ENCODE data around the gene ACVR1.

The ACVR1 gene

GRCh38 chr2:157858846-157859245, 17.3 kb downstream of the ACVR1 start:
- no CpG with 5 or more reads among the region's 6 CpGs for WGBS, 2 donors (ENCODE audit: extremely low coverage in 2 of 2, insufficient read length in 2 of 2, insufficient replicate concordance in 1 of 2)

GRCh38 chr2:157857881-157858280, 18.2 kb downstream of the ACVR1 start:
- H3K79me1 ChIP-seq (ENCODE audit: low read depth, low read length), result no peaks in the 10 kb centered on the region
- no peak overlapping the region for H3K14ac ChIP-seq (ENCODE audit: low read length)
- no peaks in the 10 kb centered on the region for H3K27me3 ChIP-seq (ENCODE audit: control insufficient read depth in 3 of 3, insufficient read depth in 3 of 3, low read depth in 1 of 3, low read length in 3 of 3)
- no peak overlapping the region for H3K4me3 ChIP-seq (ENCODE audit: low read length in 2 of 2)
- peaks cover 0 to 4% of the 10 kb centered on the region in 2 donors for H3K4me1 ChIP-seq (ENCODE audit: control insufficient read depth in 2 of 2, insufficient read depth in 1 of 2, low read depth in 1 of 2, low read length in 2 of 2)
- no peak overlapping the region for H3K23ac ChIP-seq (ENCODE audit: low read depth, low read length, poor library complexity)
- no peak overlapping the region for H4K8ac ChIP-seq (ENCODE audit: low read depth, low read length)
- H2AK5ac ChIP-seq (ENCODE audit: low read depth, low read length), result no peak overlapping the region
- no peak overlapping the region for H2BK12ac ChIP-seq (ENCODE audit: low read length)
- WGBS, 2 donors (ENCODE audit: extremely low coverage in 2 of 2, insufficient read length in 2 of 2, insufficient replicate concordance in 1 of 2), result no CpG with 5 or more reads among the region's 4 CpGs
- no peak overlapping the region for H2BK5ac ChIP-seq (ENCODE audit: low read length)
- no peak overlapping the region for H2BK120ac ChIP-seq (ENCODE audit: low read depth, low read length)
- H3K27ac ChIP-seq (replicated peaks; ENCODE audit: low read length), result no peak overlapping the region
- no peaks in the 10 kb centered on the region for H3K9me3 ChIP-seq (replicated peaks in 1 of 2; ENCODE audit: control insufficient read depth in 2 of 2, insufficient read depth in 1 of 2, low read depth in 1 of 2, low read length in 2 of 2)
- H2BK15ac ChIP-seq (ENCODE audit: low read length), result no peak overlapping the region
- DNase-seq (ENCODE audit: low spot score), result no peak
- no peak overlapping the region for H4K91ac ChIP-seq (ENCODE audit: low read depth, low read length, poor library complexity)
- no peak overlapping the region for H3K9ac ChIP-seq (ENCODE audit: low read depth, low read length, poor library complexity)
- no peak overlapping the region for H2AFZ ChIP-seq (ENCODE audit: low read length)
- H3K4me2 ChIP-seq (ENCODE audit: insufficient read depth, low read length, poor library complexity, severe bottlenecking), result no peak overlapping the region
- no peak overlapping the region for H3K18ac ChIP-seq (ENCODE audit: low read length)
- no peak overlapping the region for H3K4ac ChIP-seq (ENCODE audit: low read length)
- no peaks in the 10 kb centered on the region for H3K36me3 ChIP-seq (replicated peaks in 1 of 2; ENCODE audit: control insufficient read depth in 2 of 2, insufficient read depth in 2 of 2, low read length in 2 of 2)

More at GRCh38 chr2:157858846-157859245, 17.3 kb downstream of the ACVR1 start:
- H2BK5ac ChIP-seq (ENCODE audit: low read length), result no peak overlapping the region
- no peaks in the 10 kb centered on the region for H3K79me1 ChIP-seq (ENCODE audit: low read depth, low read length)
- no peak overlapping the region for H3K23ac ChIP-seq (ENCODE audit: low read depth, low read length, poor library complexity)
- no peak overlapping the region for H3K4ac ChIP-seq (ENCODE audit: low read length)
- no peak overlapping the region for H3K4me2 ChIP-seq (ENCODE audit: insufficient read depth, low read length, poor library complexity, severe bottlenecking)
- no peaks in the 10 kb centered on the region for H3K27me3 ChIP-seq (ENCODE audit: control insufficient read depth in 3 of 3, insufficient read depth in 3 of 3, low read depth in 1 of 3, low read length in 3 of 3)
- H3K9ac ChIP-seq (ENCODE audit: low read depth, low read length, poor library complexity), result no peak overlapping the region
- H2BK15ac ChIP-seq (ENCODE audit: low read length), result no peak overlapping the region
- H3K18ac ChIP-seq (ENCODE audit: low read length), result no peak overlapping the region
- no peak overlapping the region for H3K27ac ChIP-seq (replicated peaks; ENCODE audit: low read length)
- no peak overlapping the region for H2BK12ac ChIP-seq (ENCODE audit: low read length)
- H2AFZ ChIP-seq (ENCODE audit: low read length), result no peak overlapping the region
- H4K91ac ChIP-seq (ENCODE audit: low read depth, low read length, poor library complexity), result no peak overlapping the region
- H3K9me3 ChIP-seq (replicated peaks in 1 of 2; ENCODE audit: control insufficient read depth in 2 of 2, insufficient read depth in 1 of 2, low read depth in 1 of 2, low read length in 2 of 2), result no peaks in the 10 kb centered on the region
- no peak overlapping the region for H2BK120ac ChIP-seq (ENCODE audit: low read depth, low read length)
- H3K4me1 ChIP-seq (ENCODE audit: control insufficient read depth in 2 of 2, insufficient read depth in 1 of 2, low read depth in 1 of 2, low read length in 2 of 2), result peaks cover 0 to under 1% of the 10 kb centered on the region in 2 donors
- H2AK5ac ChIP-seq (ENCODE audit: low read depth, low read length), result no peak overlapping the region
- no peak for DNase-seq (ENCODE audit: low spot score)
- no peak overlapping the region for H4K8ac ChIP-seq (ENCODE audit: low read depth, low read length)
- H3K14ac ChIP-seq (ENCODE audit: low read length), result no peak overlapping the region
- no peak overlapping the region for H3K4me3 ChIP-seq (ENCODE audit: low read length in 2 of 2)
- no peaks in the 10 kb centered on the region for H3K36me3 ChIP-seq (replicated peaks in 1 of 2; ENCODE audit: control insufficient read depth in 2 of 2, insufficient read depth in 2 of 2, low read length in 2 of 2)

GRCh38 chr2:157856187-157856515, 20.0 kb downstream of the ACVR1 start:
- H3K4me3 ChIP-seq (ENCODE audit: low read length in 2 of 2), result no peak overlapping the region
- no peak overlapping the region for H2BK15ac ChIP-seq (ENCODE audit: low read length)
- no peak overlapping the region for H3K23ac ChIP-seq (ENCODE audit: low read depth, low read length, poor library complexity)
- H2AFZ ChIP-seq (ENCODE audit: low read length), result no peak overlapping the region
- no peak overlapping the region for H2AK5ac ChIP-seq (ENCODE audit: low read depth, low read length)
- no peaks in the 10 kb centered on the region for H3K9me3 ChIP-seq (replicated peaks in 1 of 2; ENCODE audit: control insufficient read depth in 2 of 2, insufficient read depth in 1 of 2, low read depth in 1 of 2, low read length in 2 of 2)
- WGBS, 2 donors (ENCODE audit: extremely low coverage in 2 of 2, insufficient read length in 2 of 2, insufficient replicate concordance in 1 of 2), result no CpG with 5 or more reads among the region's 2 CpGs
- no peak overlapping the region for H3K18ac ChIP-seq (ENCODE audit: low read length)
- no peak overlapping the region for H2BK5ac ChIP-seq (ENCODE audit: low read length)
- H3K79me1 ChIP-seq (ENCODE audit: low read depth, low read length), result no peaks in the 10 kb centered on the region
- H2BK12ac ChIP-seq (ENCODE audit: low read length), result no peak overlapping the region
- no peak overlapping the region for H3K27ac ChIP-seq (replicated peaks; ENCODE audit: low read length)
- H3K4me1 ChIP-seq (ENCODE audit: control insufficient read depth in 2 of 2, insufficient read depth in 1 of 2, low read depth in 1 of 2, low read length in 2 of 2), result peaks cover 0 to 4% of the 10 kb centered on the region in 2 donors
- no peak overlapping the region for H3K4me2 ChIP-seq (ENCODE audit: insufficient read depth, low read length, poor library complexity, severe bottlenecking)
- no peak overlapping the region for H3K9ac ChIP-seq (ENCODE audit: low read depth, low read length, poor library complexity)
- no peaks in the 10 kb centered on the region for H3K27me3 ChIP-seq (ENCODE audit: control insufficient read depth in 3 of 3, insufficient read depth in 3 of 3, low read depth in 1 of 3, low read length in 3 of 3)
- no peak overlapping the region for H3K14ac ChIP-seq (ENCODE audit: low read length)
- no peak overlapping the region for H4K91ac ChIP-seq (ENCODE audit: low read depth, low read length, poor library complexity)
- DNase-seq (ENCODE audit: low spot score), result no peak
- no peak overlapping the region for H4K8ac ChIP-seq (ENCODE audit: low read depth, low read length)
- no peak overlapping the region for H3K4ac ChIP-seq (ENCODE audit: low read length)
- H2BK120ac ChIP-seq (ENCODE audit: low read depth, low read length), result no peak overlapping the region
- H3K36me3 ChIP-seq (replicated peaks in 1 of 2; ENCODE audit: control insufficient read depth in 2 of 2, insufficient read depth in 2 of 2, low read length in 2 of 2), result no peaks in the 10 kb centered on the region

- no CpG with 5 or more reads among the region's 3 CpGs for WGBS, 2 donors (ENCODE audit: extremely low coverage in 2 of 2, insufficient read length in 2 of 2, insufficient replicate concordance in 1 of 2)
- H2BK120ac ChIP-seq (ENCODE audit: low read depth, low read length), result no peak overlapping the region
- H3K27me3 ChIP-seq (ENCODE audit: control insufficient read depth in 3 of 3, insufficient read depth in 3 of 3, low read depth in 1 of 3, low read length in 3 of 3), result no peaks in the 10 kb centered on the region
- H3K36me3 ChIP-seq (replicated peaks in 1 of 2; ENCODE audit: control insufficient read depth in 2 of 2, insufficient read depth in 2 of 2, low read length in 2 of 2), result no peaks in the 10 kb centered on the region
- no peak for DNase-seq (ENCODE audit: low spot score)
- H3K9me3 ChIP-seq (replicated peaks in 1 of 2; ENCODE audit: control insufficient read depth in 2 of 2, insufficient read depth in 1 of 2, low read depth in 1 of 2, low read length in 2 of 2), result no peaks in the 10 kb centered on the region
- no peak overlapping the region for H2AFZ ChIP-seq (ENCODE audit: low read length)
- no peak overlapping the region for H3K27ac ChIP-seq (replicated peaks; ENCODE audit: low read length)
- H3K4me2 ChIP-seq (ENCODE audit: insufficient read depth, low read length, poor library complexity, severe bottlenecking), result no peak overlapping the region
- H2BK12ac ChIP-seq (ENCODE audit: low read length), result no peak overlapping the region
- no peak overlapping the region for H4K8ac ChIP-seq (ENCODE audit: low read depth, low read length)
- H3K9ac ChIP-seq (ENCODE audit: low read depth, low read length, poor library complexity), result no peak overlapping the region
- no peak overlapping the region for H2AK5ac ChIP-seq (ENCODE audit: low read depth, low read length)
- no peak overlapping the region for H3K4ac ChIP-seq (ENCODE audit: low read length)
- no peak overlapping the region for H4K91ac ChIP-seq (ENCODE audit: low read depth, low read length, poor library complexity)
- no peak overlapping the region for H3K23ac ChIP-seq (ENCODE audit: low read depth, low read length, poor library complexity)
- no peak overlapping the region for H2BK5ac ChIP-seq (ENCODE audit: low read length)
- H3K4me3 ChIP-seq (ENCODE audit: low read length in 2 of 2), result no peak overlapping the region
- no peak overlapping the region for H2BK15ac ChIP-seq (ENCODE audit: low read length)
- no peak overlapping the region for H3K18ac ChIP-seq (ENCODE audit: low read length)
- H3K14ac ChIP-seq (ENCODE audit: low read length), result no peak overlapping the region
- no peaks in the 10 kb centered on the region for H3K79me1 ChIP-seq (ENCODE audit: low read depth, low read length)
- H3K4me1 ChIP-seq (ENCODE audit: control insufficient read depth in 2 of 2, insufficient read depth in 1 of 2, low read depth in 1 of 2, low read length in 2 of 2), result peaks cover 0 to 4% of the 10 kb centered on the region in 2 donors
Measured at GRCh38 chr2:157853820-157854219, 22.3 kb downstream of the ACVR1 start.
